ENCODE data around the gene RECQL5. TPM values are rescaled to one million over a fixed set of nuclear protein-coding genes. Genes with fewer than 3 reads are reported as not detected.

Gene RECQL5
- total and polyA plus RNA-seq, 2 donors (not counting 1 experiment from before 2014, with no cell fraction given) = 58.5 to 70.5 TPM

DNA sequence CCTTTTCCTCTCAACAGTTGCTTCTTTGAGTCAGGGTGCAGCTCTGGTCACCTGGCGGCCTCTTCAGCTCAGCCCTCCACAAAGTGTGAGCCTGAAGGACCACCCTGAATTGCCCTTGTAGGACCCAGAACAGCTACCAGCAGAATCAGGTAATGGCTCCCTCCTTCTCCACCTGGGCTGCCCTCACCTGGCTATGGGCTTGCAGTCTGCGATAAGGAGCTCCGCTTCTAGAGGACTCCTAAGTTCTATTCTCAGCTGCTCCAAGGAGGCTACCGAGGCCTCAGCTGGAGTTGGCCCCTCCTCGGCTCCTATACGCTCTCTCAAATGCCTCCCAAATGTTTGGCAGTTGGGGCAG, 20.3 kb downstream of the RECQL5 start:
- peaks cover 13% of the 10 kb centered on the region for H3K4me1 Mint-ChIP-seq
- ATAC-seq (ENCODE audit: low read depth) = no peak
- no peaks in the 10 kb centered on the region for H3K27me3 ChIP-seq (replicated peaks in 1 of 4; ENCODE audit: control extremely low read depth in 1 of 4, control insufficient read depth in 3 of 4, insufficient read depth in 4 of 4, low read length in 3 of 4)
- intact Hi-C loops (cut with micrococcal nuclease) = no loop called here
- peak overlapping the region in 1 of 2 donors; percentile 66 for H3K27ac ChIP-seq (ENCODE audit: low read length in 2 of 2)
- peak overlapping the region; percentile 57 for H3K4me2 ChIP-seq (replicated peaks; ENCODE audit: low read depth, low read length, poor library complexity, severe bottlenecking)
- H3K27me3 Mint-ChIP-seq = no peaks in the 10 kb centered on the region
- CTCF ChIA-PET = interaction anchor here (1.1 to 6.8 kb wide), 5 partner anchors 10 to 102 kb away, joined by 3 to 78 read pairs (median 4); partner anchors contain the start of gene SMIM5
- no peaks in the 10 kb centered on the region for H3K9me3 ChIP-seq (ENCODE audit: control extremely low read depth in 1 of 3, control insufficient read depth in 2 of 3, insufficient read depth in 1 of 3, low read length in 2 of 3)
- H3K9ac ChIP-seq (ENCODE audit: low read length) = no peak overlapping the region
- no peaks in the 10 kb centered on the region for H4K20me1 ChIP-seq (ENCODE audit: control insufficient read depth, insufficient read depth, low read length, poor library complexity, severe bottlenecking)
- 86% methylated on average over 5 of the region's 6 CpGs for WGBS (ENCODE audit: insufficient coverage)
- H3K79me2 ChIP-seq (ENCODE audit: control insufficient read depth, insufficient read depth, low read length) = no peaks in the 10 kb centered on the region
- no peak overlapping the region for H3K4me3 Mint-ChIP-seq
- peaks cover 2 to 46% of the 10 kb centered on the region in 2 experiments for H3K36me3 ChIP-seq (replicated peaks in 1 of 2; ENCODE audit: control extremely low read depth in 1 of 2, control insufficient read depth in 1 of 2, extremely low read depth in 1 of 2, insufficient read depth in 2 of 2, low read length in 1 of 2)
- peaks cover 8 to 12% of the 10 kb centered on the region in 2 donors for H3K4me1 ChIP-seq (ENCODE audit: control insufficient read depth in 2 of 2, insufficient read depth in 2 of 2, low read length in 2 of 2)
- POLR2A ChIA-PET = no interaction called here
- TF ChIP-seq EZH2 (IDR thresholded peaks at IDR 0.05; ENCODE audit: borderline replicate concordance, insufficient read depth, low read depth, low read length, poor library complexity, severe bottlenecking) = no peak
- TF ChIP-seq, protein P1, sequence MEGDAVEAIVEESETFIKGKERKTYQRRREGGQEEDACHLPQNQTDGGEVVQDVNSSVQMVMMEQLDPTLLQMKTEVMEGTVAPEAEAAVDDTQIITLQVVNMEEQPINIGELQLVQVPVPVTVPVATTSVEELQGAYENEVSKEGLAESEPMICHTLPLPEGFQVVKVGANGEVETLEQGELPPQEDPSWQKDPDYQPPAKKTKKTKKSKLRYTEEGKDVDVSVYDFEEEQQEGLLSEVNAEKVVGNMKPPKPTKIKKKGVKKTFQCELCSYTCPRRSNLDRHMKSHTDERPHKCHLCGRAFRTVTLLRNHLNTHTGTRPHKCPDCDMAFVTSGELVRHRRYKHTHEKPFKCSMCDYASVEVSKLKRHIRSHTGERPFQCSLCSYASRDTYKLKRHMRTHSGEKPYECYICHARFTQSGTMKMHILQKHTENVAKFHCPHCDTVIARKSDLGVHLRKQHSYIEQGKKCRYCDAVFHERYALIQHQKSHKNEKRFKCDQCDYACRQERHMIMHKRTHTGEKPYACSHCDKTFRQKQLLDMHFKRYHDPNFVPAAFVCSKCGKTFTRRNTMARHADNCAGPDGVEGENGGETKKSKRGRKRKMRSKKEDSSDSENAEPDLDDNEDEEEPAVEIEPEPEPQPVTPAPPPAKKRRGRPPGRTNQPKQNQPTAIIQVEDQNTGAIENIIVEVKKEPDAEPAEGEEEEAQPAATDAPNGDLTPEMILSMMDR (IDR thresholded peaks at IDR 0.05) = no peak
- H3K27ac Mint-ChIP-seq = no peak overlapping the region
- no peak overlapping the region for H2AFZ ChIP-seq (ENCODE audit: insufficient read depth, low read depth, low read length, poor library complexity, severe bottlenecking)
- H3K4me3 ChIP-seq (ENCODE audit: control extremely low read depth in 1 of 5, extremely low read depth in 1 of 5, insufficient read depth in 1 of 5, low read depth in 2 of 5, low read length in 4 of 5) = no peak overlapping the region
- DNase-seq = no peak
- H3K9me3 Mint-ChIP-seq (ENCODE audit: insufficient read depth) = no peaks in the 10 kb centered on the region

DNA sequence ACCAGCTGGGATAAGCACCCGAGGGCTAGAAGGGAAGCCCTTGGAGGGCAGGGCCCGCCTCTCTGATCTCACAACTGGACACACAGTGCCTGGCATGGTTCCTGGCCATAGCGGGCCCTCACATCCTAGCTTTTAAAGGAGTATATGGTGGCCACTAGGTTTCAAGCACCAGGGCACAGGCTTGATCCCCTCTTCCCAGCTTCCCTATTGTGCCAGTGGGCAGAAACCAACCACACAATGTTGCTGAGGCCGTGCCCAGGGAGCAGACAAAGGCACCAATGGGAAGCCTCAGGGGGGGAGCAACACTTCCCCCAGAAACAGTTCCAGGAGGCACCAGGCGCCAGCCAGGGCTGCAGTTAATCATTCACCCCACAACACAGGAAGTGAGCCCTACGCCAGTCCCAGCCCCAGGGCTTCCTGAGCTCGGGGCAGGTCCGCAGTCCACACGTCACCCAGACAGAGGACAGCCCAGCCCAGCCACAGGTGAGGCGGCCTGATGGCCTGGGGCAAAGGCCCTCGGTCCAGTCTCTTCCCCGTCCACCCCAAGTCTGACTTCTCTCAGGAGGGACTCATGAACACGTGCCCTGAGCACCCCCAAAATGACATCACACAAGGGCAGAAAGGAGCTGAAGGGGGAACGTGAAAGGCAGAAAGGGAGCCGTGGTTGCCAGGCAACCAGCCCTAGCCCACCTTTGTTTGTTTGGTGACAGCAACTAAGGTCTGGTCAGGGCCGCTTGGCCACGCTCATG, 20.9 kb downstream of the RECQL5 start:
- Mint-ChIP-seq H3K27ac (peak overlapping the region; percentile 70), H3K4me3 (peak overlapping the region; percentile 49), H3K27me3 (no peaks in the 10 kb centered on the region), H3K4me1 (peaks cover 13% of the 10 kb centered on the region), H3K9me3 (ENCODE audit: insufficient read depth) (no peaks in the 10 kb centered on the region)
- DNase-seq (peak; percentile 59), ATAC-seq (ENCODE audit: low read depth) (peak; percentile 64)
- H2AFZ ChIP-seq (ENCODE audit: insufficient read depth, low read depth, low read length, poor library complexity, severe bottlenecking) = peak overlapping the region; percentile 47
- peaks cover 8 to 12% of the 10 kb centered on the region in 2 donors for H3K4me1 ChIP-seq (ENCODE audit: control insufficient read depth in 2 of 2, insufficient read depth in 2 of 2, low read length in 2 of 2)
- peak overlapping the region; percentile 18 to 66 for H3K27ac ChIP-seq (ENCODE audit: low read length in 2 of 2)
- no peaks in the 10 kb centered on the region for H3K27me3 ChIP-seq (replicated peaks in 1 of 4; ENCODE audit: control extremely low read depth in 1 of 4, control insufficient read depth in 3 of 4, insufficient read depth in 4 of 4, low read length in 3 of 4)
- H3K79me2 ChIP-seq (ENCODE audit: control insufficient read depth, insufficient read depth, low read length) = no peaks in the 10 kb centered on the region
- CTCF ChIA-PET = interaction anchor here (0.8 to 6.8 kb wide), 6 partner anchors 9 to 104 kb away, joined by 3 to 78 read pairs (median 4); partner anchors contain the start of gene SMIM5
- no peak overlapping the region for H3K4me3 ChIP-seq (ENCODE audit: control extremely low read depth in 1 of 5, extremely low read depth in 1 of 5, insufficient read depth in 1 of 5, low read depth in 2 of 5, low read length in 4 of 5)
- no peaks in the 10 kb centered on the region for H4K20me1 ChIP-seq (ENCODE audit: control insufficient read depth, insufficient read depth, low read length, poor library complexity, severe bottlenecking)
- H3K4me2 ChIP-seq (replicated peaks; ENCODE audit: low read depth, low read length, poor library complexity, severe bottlenecking) = peak overlapping the region; percentile 57
- H3K9me3 ChIP-seq (ENCODE audit: control extremely low read depth in 1 of 3, control insufficient read depth in 2 of 3, insufficient read depth in 1 of 3, low read length in 2 of 3) = no peaks in the 10 kb centered on the region
- POLR2A ChIA-PET = interaction anchor here (0.5 kb wide), 1 partner anchor 22 kb away, joined by 3 read pairs; no protein-coding TSS in a partner anchor
- 42% methylated on average over 15 of the region's 17 CpGs for WGBS (ENCODE audit: insufficient coverage)
- H3K36me3 ChIP-seq (replicated peaks in 1 of 2; ENCODE audit: control extremely low read depth in 1 of 2, control insufficient read depth in 1 of 2, extremely low read depth in 1 of 2, insufficient read depth in 2 of 2, low read length in 1 of 2) = peaks cover 2 to 41% of the 10 kb centered on the region in 2 experiments
- peak overlapping the region; percentile 32 for H3K9ac ChIP-seq (ENCODE audit: low read length)
- no peak for TF ChIP-seq EZH2 (IDR thresholded peaks at IDR 0.05; ENCODE audit: borderline replicate concordance, insufficient read depth, low read depth, low read length, poor library complexity, severe bottlenecking)
- TF ChIP-seq, protein P1 (IDR thresholded peaks at IDR 0.05) = no peak
- intact Hi-C loops (cut with micrococcal nuclease) = no loop called here
